ENCODE data around the gene RPRD1B. TPM values are rescaled to one million over a fixed set of nuclear protein-coding genes. Genes with fewer than 3 reads are reported as not detected.

Gene RPRD1B
- total and polyA plus RNA-seq, 2 experiments from 2014 or later = 16.5 to 28.0 TPM

GRCh38 chr20:38057351-38057972 is 23.9 kb downstream of the RPRD1B start:
- Histone ChIP-seq H3K9me2 (replicated peaks; ENCODE audit: insufficient read depth) (no peaks in the 10 kb centered on the region), H3K4me3 (no peak overlapping the region), H3K4me2 (no peak overlapping the region), H3K27ac (no peak overlapping the region), H4K20me1 (ENCODE audit: insufficient read depth, poor library complexity, severe bottlenecking) (peaks cover 14% of the 10 kb centered on the region), H3K27me3 (no peaks in the 10 kb centered on the region), H3K79me2 (peaks cover 55% of the 10 kb centered on the region), H3K36me3 (replicated peaks; ENCODE audit: insufficient read depth, low read depth) (no peaks in the 10 kb centered on the region), H3K4me1 (ENCODE audit: insufficient read depth) (peaks cover 12% of the 10 kb centered on the region), H3K9me3 (ENCODE audit: low read depth) (no peaks in the 10 kb centered on the region), H2AFZ (no peak overlapping the region)
- TF ChIP-seq EZH2phosphoT487 (IDR thresholded peaks at IDR 0.05; ENCODE audit: low read depth, severe bottlenecking, unreplicated experiment) (no peak), CTCF (IDR thresholded peaks at IDR 0.05; ENCODE audit: poor library complexity) (peak; percentile 89)
- peak; percentile 93 for DNase-seq (ENCODE audit: low spot score)
- 30% methylated on average over 7 of the region's 7 CpGs for WGBS (ENCODE audit: low lambda C conversion rate, missing lambda C conversion rate)

- Histone ChIP-seq H3K4me3 (no peak overlapping the region), H4K20me1 (ENCODE audit: insufficient read depth, poor library complexity, severe bottlenecking) (peaks cover 1% of the 10 kb centered on the region), H3K79me2 (peaks cover 34% of the 10 kb centered on the region), H3K4me2 (no peak overlapping the region), H3K27ac (peak overlapping the region; percentile 71), H3K4me1 (ENCODE audit: insufficient read depth) (peaks cover 12% of the 10 kb centered on the region), H3K9me2 (replicated peaks; ENCODE audit: insufficient read depth) (no peaks in the 10 kb centered on the region), H3K27me3 (no peaks in the 10 kb centered on the region), H3K36me3 (replicated peaks; ENCODE audit: insufficient read depth, low read depth) (no peaks in the 10 kb centered on the region), H2AFZ (no peak overlapping the region), H3K9me3 (ENCODE audit: low read depth) (no peaks in the 10 kb centered on the region)
- TF ChIP-seq EZH2 (IDR thresholded peaks at IDR 0.05; ENCODE audit: borderline replicate concordance) = no peak
- TF ChIP-seq EZH2phosphoT487 (IDR thresholded peaks at IDR 0.05; ENCODE audit: low read depth, severe bottlenecking, unreplicated experiment) = no peak
- TF ChIP-seq CTCF (IDR thresholded peaks at IDR 0.05; ENCODE audit: poor library complexity) = no peak
- DNase-seq (ENCODE audit: low spot score) = peak; percentile 54
- WGBS (ENCODE audit: low lambda C conversion rate, missing lambda C conversion rate) = 58% methylated on average over 5 of the region's 5 CpGs
Measured at GRCh38 chr20:38059832-38060231, 26.3 kb downstream of the RPRD1B start.

- Histone ChIP-seq H3K4me1 (ENCODE audit: insufficient read depth) (peaks cover 12% of the 10 kb centered on the region), H3K9me3 (ENCODE audit: low read depth) (no peaks in the 10 kb centered on the region), H3K4me2 (no peak overlapping the region), H3K4me3 (no peak overlapping the region), H3K9me2 (replicated peaks; ENCODE audit: insufficient read depth) (no peaks in the 10 kb centered on the region), H3K27ac (peak overlapping the region; percentile 64), H2AFZ (no peak overlapping the region), H4K20me1 (ENCODE audit: insufficient read depth, poor library complexity, severe bottlenecking) (no peaks in the 10 kb centered on the region), H3K36me3 (replicated peaks; ENCODE audit: insufficient read depth, low read depth) (no peaks in the 10 kb centered on the region), H3K27me3 (no peaks in the 10 kb centered on the region), H3K79me2 (peaks cover 27% of the 10 kb centered on the region)
- no peak for DNase-seq (ENCODE audit: low spot score)
- 87% methylated on average over 5 of the region's 5 CpGs for WGBS (ENCODE audit: low lambda C conversion rate, missing lambda C conversion rate)
- TF ChIP-seq EZH2 (IDR thresholded peaks at IDR 0.05; ENCODE audit: borderline replicate concordance) = no peak
- no peak for TF ChIP-seq CTCF (IDR thresholded peaks at IDR 0.05; ENCODE audit: poor library complexity)
- no peak for TF ChIP-seq EZH2phosphoT487 (IDR thresholded peaks at IDR 0.05; ENCODE audit: low read depth, severe bottlenecking, unreplicated experiment)
Measured at GRCh38 chr20:38060536-38060935, 27.0 kb downstream of the RPRD1B start.
